ENCODE measurements around the gene RGMA.
A peak's percentile ranks its signal among the peaks of the same experiment; 100 is the strongest.

Gene RGMA

GRCh38 chr15:93052090-93052879 lies 36.7 kb downstream of the RGMA start:
- peak; percentile 27; the same call in 1 of the 2 replicates for TF ChIP-seq CTCF (IDR thresholded peaks at IDR 0.05; ENCODE audit: borderline replicate concordance, insufficient read depth, low read depth, low read length)
- H3K4me3 ChIP-seq (ENCODE audit: low read depth, low read length), result no peak overlapping the region

DNA sequence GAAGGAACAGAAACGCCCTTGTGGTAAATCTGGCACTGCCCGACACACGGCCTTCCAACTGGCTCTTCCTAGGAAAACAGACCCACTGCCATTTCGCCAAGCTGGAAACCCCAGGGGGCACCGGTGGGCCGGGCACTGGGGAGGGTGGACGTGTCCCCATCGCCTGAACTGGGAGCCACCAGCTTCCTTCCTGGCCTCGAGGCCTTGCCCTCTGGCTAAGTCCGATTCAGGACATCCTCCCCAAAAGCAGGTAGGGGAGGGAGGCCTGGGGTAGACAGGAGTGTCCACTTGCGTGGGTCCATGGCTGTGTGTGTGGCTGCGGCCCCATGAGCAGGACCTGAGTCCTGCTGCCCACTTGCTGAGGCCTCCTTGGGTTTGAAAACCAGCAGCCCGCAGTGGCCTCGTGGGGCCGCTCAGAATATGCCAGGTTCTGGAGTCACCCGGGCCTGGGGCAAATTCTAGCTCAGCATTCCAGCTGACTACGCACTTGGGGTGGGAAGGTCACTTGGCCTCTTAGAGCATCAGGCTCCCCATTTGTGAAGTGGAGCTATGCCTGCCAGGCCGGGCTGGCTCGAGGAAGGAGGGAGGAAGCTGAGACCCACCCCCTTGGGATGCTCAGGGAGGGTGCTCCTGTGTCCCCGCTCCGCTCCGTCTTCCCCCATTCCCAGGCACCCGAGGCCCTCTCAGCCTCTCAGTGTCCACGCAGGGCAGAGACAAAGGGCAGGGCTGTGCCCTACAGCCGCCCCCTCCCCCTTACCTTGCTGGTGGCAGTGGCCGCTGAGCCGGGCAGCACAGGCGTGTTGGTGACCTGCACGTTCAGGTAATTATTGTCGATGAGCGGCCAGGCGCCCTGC lies 37.5 kb downstream of the RGMA start:
- TF ChIP-seq CTCF (IDR thresholded peaks at IDR 0.05; ENCODE audit: borderline replicate concordance, insufficient read depth, low read depth, low read length), result no peak
- H3K4me3 ChIP-seq (ENCODE audit: low read depth, low read length), result no peak overlapping the region

DNA sequence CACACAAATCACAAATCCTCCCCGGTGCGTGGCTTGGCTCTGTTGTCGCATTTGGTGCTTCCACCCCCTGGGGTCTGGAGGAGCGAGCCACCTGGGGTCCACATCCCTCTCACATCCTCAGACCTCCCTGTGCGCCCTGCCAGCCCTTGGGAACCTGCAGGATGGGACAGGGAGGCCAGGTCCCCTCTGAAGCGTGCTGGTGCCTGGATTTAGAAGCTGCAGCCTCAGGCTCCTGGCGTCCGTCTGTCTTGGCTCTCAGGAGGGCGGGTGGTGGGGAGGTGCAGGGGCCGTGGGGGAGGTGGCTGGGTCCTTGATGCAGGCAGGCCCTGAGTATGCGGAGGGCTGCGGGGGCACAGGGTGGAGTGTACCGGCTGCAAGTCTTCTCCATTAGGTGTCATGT lies 38.4 kb downstream of the RGMA start:
- H3K4me3 ChIP-seq (ENCODE audit: low read depth, low read length), result no peak overlapping the region
- no peak for TF ChIP-seq CTCF (IDR thresholded peaks at IDR 0.05; ENCODE audit: borderline replicate concordance, insufficient read depth, low read depth, low read length)

- no peak for TF ChIP-seq CTCF (IDR thresholded peaks at IDR 0.05; ENCODE audit: borderline replicate concordance, insufficient read depth, low read depth, low read length)
- H3K4me3 ChIP-seq (ENCODE audit: low read depth, low read length), result no peak overlapping the region
Observed at GRCh38 chr15:93049914-93050578, 39.0 kb downstream of the RGMA start.

DNA sequence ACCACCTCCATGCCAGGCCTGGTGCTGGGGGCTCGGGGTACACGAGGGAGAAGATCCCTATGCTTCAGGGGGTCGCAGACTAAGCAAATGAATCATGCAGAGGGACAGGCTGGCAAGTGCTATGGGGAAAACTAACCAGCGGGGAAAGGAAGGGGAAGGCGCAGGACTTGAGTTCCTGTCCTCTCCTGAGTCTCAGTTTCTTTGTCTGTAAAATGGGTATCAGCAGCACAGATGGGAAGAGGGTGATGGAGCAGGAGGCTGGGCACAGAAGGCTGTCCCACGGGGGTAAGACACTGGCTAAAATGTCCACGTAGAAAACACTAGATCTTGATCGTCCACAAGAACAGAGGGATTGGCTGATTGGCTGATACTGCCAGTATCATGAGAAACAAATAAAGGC lies 39.8 kb downstream of the RGMA start:
- H3K4me3 ChIP-seq (ENCODE audit: low read depth, low read length), result no peak overlapping the region
- no peak for TF ChIP-seq CTCF (IDR thresholded peaks at IDR 0.05; ENCODE audit: borderline replicate concordance, insufficient read depth, low read depth, low read length)

DNA sequence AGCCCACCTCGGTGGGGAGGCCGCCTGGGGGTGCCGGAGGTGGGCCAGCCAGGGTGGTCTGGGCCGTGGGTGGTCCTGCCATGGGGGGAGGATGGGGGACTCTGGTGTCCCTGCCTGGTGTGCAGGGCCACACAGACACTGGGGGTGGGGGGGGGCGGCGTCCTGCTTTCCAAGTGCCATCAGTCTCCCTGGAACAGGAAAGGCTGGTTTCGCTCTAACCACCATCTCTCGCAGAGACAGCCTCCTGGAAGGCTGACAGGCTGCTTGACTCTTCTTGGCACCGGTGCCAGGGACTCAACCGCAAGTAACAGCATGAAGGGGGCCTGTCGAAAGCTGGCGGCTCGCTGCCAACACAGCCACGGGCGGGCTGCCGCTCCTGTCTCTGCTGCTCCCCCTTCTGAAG lies 40.3 kb downstream of the RGMA start:
- TF ChIP-seq CTCF (IDR thresholded peaks at IDR 0.05; ENCODE audit: borderline replicate concordance, insufficient read depth, low read depth, low read length), result no peak
- no peak overlapping the region for H3K4me3 ChIP-seq (ENCODE audit: low read depth, low read length)

Measured in GM12875 (cell line).